HT-29 (cell line): ENCODE results near the gene ACTL6B. TPM values are rescaled to one million over a fixed set of nuclear protein-coding genes. Genes with fewer than 3 reads are reported as not detected.

Experiments
- DNase-seq: peaks from one replicate; pipeline ENCODE4 v3.0.0-alpha.2; 2015; ENCODE audit warnings: low spot score
- total RNA-seq: library from RNA; depleted of rRNA; stranded (reverse); fragments of >200 nt; shearing (Covaris generic); gene quantifications from 2 replicates; pipeline ENCODE4 v1.2.3, GENCODE V29; 2014; rRNA removed

The ACTL6B gene
- total RNA-seq, 1 experiment from 2014 or later, result 0.13 TPM

DNA sequence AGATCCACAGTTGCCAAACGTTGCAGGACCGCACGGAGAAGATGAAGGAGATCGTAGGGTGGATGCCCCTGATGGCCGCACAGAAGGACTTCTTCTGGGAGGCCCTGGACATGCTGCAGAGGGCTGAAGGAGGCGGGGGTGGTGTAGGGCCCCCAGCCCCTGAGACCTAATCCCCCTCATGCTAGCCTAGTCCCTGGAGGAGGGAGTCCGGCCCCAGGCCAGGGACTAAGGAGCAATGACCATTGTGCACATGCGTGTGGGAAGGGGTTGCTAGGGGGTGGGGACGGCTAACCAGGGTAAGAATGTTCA lies 55.6 kb downstream of the ACTL6B start:
- DNase-seq, result no peak

DNA sequence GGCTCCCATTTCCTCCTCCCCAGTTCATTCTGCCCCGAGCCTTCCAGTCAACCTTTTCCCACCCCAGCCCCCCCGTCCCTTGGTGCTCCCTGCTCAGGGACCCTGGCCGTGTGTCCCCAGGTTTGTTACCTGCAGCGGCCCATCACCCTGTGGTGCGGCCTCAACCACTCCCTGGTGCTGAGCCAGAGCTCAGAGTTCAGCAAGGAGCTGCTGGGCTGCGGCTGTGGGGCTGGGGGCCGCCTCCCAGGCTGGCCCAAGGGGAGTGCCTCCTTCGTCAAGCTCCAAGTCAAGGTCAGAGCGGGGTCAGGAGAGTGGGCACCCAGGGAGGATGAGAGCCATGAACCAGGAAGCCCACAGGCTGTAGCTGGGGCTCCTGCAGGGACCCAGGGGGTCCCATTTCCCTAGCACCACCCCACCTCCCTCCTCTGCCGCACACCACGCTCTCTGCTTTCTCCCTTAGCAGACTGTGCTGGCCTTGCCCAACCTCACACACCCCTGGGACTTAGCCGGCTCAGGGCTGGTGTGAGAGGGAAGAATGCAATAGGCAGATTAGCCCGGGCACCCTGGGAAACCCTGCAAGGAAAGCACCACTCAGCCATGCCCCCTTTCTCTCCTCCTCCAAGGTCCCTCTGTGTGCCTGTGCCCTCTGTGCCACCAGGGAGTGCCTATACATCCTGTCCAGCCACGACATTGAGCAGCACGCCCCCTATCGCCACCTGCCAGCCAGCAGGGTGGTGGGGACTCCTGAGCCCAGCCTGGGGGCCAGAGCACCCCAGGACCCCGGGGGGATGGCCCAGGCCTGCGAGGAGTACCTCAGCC lies 56.1 kb downstream of the ACTL6B start:
- DNase-seq, result no peak

DNA sequence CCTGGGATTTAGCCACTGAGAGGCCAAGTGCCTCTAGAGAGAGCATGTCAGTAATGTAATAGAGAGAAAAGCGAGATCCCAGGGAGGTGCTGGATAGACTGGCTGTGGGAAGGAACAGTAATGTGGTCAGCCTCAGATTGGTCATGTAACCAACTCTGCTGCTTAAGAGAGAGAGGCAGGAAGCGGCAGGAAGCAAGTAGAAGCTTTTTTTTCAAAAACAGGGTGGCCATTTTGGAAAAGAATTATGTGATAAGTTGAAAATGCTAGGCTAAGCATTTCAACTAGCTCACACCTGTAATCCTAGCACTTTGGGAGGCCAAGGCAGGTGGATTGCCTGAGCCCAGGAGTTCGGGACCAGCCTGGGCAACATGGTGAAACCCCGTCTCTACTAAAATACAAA lies 57.8 kb downstream of the ACTL6B start:
- DNase-seq, result no peak

DNA sequence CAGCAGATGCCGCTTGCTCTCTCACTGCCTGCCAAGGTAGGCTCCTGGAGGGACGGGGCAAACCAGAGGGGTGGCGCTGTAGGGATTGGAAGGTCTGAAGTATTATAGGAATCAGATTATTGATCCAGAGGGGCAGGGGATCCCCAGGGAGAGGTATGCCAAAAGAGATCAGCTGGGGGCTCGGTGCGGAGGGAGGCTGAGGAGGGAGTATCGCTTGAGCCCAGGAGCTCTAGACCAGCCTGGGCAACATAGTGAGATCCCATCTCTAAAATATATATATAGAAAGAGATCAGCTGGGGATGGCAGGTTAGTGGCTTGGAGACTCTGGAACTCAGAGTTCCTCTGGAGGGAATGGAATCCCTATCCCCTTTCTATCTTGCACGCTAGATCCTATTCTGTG lies 61.1 kb downstream of the ACTL6B start:
- DNase-seq, result no peak

Other genes with a start within 250 kb of the ACTL6B start
- gene ZCWPW1, start 227.7 kb downstream of the ACTL6B start, total RNA-seq, result 0.76 and 1.0 TPM in 2 replicates
- 80.9 and 89.1 TPM in 2 replicates for gene MEPCE, start 226.6 kb downstream of the ACTL6B start, total RNA-seq
- gene PPP1R35, start 220.0 kb downstream of the ACTL6B start, total RNA-seq, result 102 and 110 TPM in 2 replicates
- 0.21 and 0.64 TPM in 2 replicates for gene SPACDR, start 192.2 kb downstream of the ACTL6B start, total RNA-seq
- 102 and 123 TPM in 2 replicates for gene TSC22D4, start 177.2 kb downstream of the ACTL6B start, total RNA-seq
- 0.03 and 0.21 TPM in 2 replicates for gene NYAP1, start 172.5 kb downstream of the ACTL6B start, total RNA-seq
- 29.8 and 30.4 TPM in 2 replicates for gene AGFG2, start 117.2 kb downstream of the ACTL6B start, total RNA-seq
- gene SAP25, start 82.5 kb downstream of the ACTL6B start, total RNA-seq, result 0.63 and 1.5 TPM in 2 replicates
- gene LRCH4, start 70.3 kb downstream of the ACTL6B start, total RNA-seq, result 58.1 and 72.9 TPM in 2 replicates
- gene FBXO24, start 70.1 kb downstream of the ACTL6B start, total RNA-seq, result 0.29 and 0.36 TPM in 2 replicates
- gene PCOLCE, start 54.1 kb downstream of the ACTL6B start, total RNA-seq, result 4.7 and 5.2 TPM in 2 replicates
- gene MOSPD3, start 43.9 kb downstream of the ACTL6B start, total RNA-seq, result 16.4 and 18.4 TPM in 2 replicates
- gene TFR2, start 14.9 kb downstream of the ACTL6B start, total RNA-seq, result 1.2 and 1.7 TPM in 2 replicates
- 272 and 317 TPM in 2 replicates for gene GNB2, start 17.3 kb upstream of the ACTL6B start, total RNA-seq
- 44.6 and 46.9 TPM in 2 replicates for gene GIGYF1, start 37.8 kb upstream of the ACTL6B start, total RNA-seq
- gene POP7, start 49.7 kb upstream of the ACTL6B start, total RNA-seq, result 222 and 231 TPM in 2 replicates
- not detected in 2 replicates for gene EPO, start 64.0 kb upstream of the ACTL6B start, total RNA-seq
- gene ZAN, start 77.1 kb upstream of the ACTL6B start, total RNA-seq, result not detected in 2 replicates
- 230 and 236 TPM in 2 replicates for gene EPHB4, start 171.1 kb upstream of the ACTL6B start, total RNA-seq
- gene SLC12A9, start 196.3 kb upstream of the ACTL6B start, total RNA-seq, result 68.7 and 85.6 TPM in 2 replicates
- gene TRIP6, start 210.9 kb upstream of the ACTL6B start, total RNA-seq, result 20.0 and 23.5 TPM in 2 replicates
- gene SRRT, start 218.7 kb upstream of the ACTL6B start, total RNA-seq, result 211 and 222 TPM in 2 replicates
- 30.4 and 31.0 TPM in 2 replicates for gene UFSP1, start 233.3 kb upstream of the ACTL6B start, total RNA-seq
- 0.13 and 1.1 TPM in 2 replicates for gene ACHE, start 239.4 kb upstream of the ACTL6B start, total RNA-seq